PC-9 (cell line): ENCODE results near the gene CDH10.

ENCODE experiments used
- EZH2 ChIP-seq: fragments of 200-600 bp; sonication (generic); IDR thresholded peaks from 2 replicates; pipeline ENCODE4 v1.8.0; 2017; ENCODE audit warnings: antibody characterized with exemption, low read depth
- TF ChIP-seq, protein P1 (sequence below): fragments of 200-600 bp; sonication (generic); conservative IDR thresholded peaks from 2 replicates; pipeline ENCODE4 v1.6.1; 2017; ENCODE audit warnings: mixed run types, antibody characterized with exemption, mild to moderate bottlenecking, moderate library complexity

DNA sequence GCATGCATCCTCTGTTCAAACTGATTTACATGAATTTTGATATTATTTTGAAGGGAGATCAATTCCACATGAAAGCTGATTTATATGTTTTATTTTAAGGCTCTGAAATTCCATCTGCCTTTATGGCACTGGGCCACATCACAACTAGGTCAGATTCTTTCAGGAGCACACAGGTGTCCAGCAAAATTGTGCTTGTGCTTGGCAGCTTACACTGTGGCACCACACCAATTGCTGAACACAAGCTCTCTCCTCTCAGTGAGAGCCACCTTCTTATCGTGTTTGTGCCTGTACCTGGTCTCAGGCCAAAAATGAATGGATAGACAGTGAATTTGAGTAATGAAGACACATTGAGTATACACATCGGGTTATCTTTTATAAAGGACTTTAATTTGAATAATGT, 200.4 kb downstream of the CDH10 start:
- TF ChIP-seq, protein P1, sequence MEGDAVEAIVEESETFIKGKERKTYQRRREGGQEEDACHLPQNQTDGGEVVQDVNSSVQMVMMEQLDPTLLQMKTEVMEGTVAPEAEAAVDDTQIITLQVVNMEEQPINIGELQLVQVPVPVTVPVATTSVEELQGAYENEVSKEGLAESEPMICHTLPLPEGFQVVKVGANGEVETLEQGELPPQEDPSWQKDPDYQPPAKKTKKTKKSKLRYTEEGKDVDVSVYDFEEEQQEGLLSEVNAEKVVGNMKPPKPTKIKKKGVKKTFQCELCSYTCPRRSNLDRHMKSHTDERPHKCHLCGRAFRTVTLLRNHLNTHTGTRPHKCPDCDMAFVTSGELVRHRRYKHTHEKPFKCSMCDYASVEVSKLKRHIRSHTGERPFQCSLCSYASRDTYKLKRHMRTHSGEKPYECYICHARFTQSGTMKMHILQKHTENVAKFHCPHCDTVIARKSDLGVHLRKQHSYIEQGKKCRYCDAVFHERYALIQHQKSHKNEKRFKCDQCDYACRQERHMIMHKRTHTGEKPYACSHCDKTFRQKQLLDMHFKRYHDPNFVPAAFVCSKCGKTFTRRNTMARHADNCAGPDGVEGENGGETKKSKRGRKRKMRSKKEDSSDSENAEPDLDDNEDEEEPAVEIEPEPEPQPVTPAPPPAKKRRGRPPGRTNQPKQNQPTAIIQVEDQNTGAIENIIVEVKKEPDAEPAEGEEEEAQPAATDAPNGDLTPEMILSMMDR: no peak
- no peak for TF ChIP-seq EZH2
